NCI-H460 (cell line): Measurements from ENCODE around the gene FGF22. TPM values are rescaled to one million over a fixed set of nuclear protein-coding genes. Genes with fewer than 3 reads are reported as not detected.

ENCODE experiments used
- DNase-seq: peaks from one replicate; pipeline ENCODE4 v3.0.0-alpha.2; 2016; ENCODE audit warnings: low read depth; ENCODE audit errors: extremely low read depth
- total RNA-seq: library from RNA; depleted of rRNA; stranded (reverse); fragments of >200 nt; shearing (Covaris generic); gene quantifications from 2 replicates; pipeline ENCODE4 v1.2.3, GENCODE V29; 2014

Gene FGF22
- total RNA-seq, 1 experiment from 2014 or later = not detected

DNA sequence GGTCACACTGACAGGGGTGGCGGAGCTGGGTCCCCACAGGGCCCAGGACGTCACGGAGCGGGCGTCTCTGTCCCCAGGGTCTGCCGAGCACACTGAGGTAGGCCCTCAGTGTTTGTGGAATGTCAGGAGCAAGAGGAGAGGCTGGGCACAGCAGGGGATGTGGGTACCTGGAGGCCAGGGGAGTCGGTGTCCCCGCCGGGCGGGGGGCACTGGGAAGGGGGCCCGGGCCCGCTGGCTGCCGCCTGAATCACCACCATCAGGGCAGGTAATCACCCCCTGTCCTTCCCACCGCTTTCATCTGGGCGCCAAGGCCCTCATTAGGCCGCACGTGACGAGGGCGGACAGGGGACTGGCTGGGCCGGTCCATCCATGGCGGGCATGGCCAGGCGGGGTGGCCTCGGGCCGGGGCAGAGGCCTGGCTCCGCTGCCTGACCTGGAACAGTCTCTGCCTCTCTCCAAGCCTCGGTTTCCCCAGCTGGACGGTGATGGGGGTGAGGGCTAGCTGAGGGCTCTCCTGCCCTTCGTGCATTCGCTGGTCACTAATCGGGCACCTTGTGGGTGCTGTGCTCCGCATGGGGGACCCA lies 1.0 kb downstream of the FGF22 start:
- no peak for DNase-seq

DNA sequence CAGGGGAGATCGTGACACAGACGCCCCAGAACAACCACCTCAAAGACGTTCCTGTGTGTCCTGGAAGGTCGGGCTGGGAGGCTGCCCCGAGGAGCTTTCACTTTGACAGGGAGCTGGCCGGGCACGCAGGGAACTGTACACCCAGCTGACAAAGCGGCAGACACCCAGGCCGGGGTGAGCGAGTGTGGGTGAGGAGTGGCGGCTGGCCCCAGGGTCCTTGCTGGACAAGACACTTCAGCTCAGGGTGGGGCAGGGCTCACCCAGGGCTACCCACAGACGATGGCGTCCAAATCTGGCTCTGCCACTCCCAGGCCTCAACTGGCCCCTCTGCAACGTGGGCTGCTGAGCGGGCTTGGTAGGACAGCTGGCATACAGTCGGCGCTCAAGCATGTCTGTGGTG lies 2.0 kb downstream of the FGF22 start:
- no peak for DNase-seq

- no peak for DNase-seq
These were observed 3.4 kb downstream of the FGF22 start for GRCh38 chr19:642767-643727.

- no peak for DNase-seq
These were observed 4.1 kb downstream of the FGF22 start for GRCh38 chr19:643736-644135.

DNA sequence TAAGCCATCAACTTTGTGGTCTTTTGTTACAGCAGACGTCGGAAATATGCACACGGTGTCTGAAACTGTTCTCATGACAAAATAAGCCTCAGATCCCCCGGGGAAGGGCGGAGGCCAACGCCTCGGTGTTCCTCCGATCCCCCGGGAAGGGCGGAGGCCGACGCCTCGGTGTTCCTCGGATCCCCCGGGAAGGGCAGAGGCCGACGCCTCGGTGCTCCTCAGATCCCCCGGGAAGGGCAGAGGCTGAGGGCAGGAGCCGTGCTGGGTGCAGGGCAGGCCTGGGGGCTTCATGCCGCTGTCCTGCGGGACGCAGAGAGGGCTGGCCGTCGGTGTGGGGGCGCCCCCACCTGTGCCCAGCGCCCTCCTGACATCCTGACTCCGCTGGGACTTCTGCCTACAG lies 4.7 kb downstream of the FGF22 start:
- DNase-seq = no peak

DNA sequence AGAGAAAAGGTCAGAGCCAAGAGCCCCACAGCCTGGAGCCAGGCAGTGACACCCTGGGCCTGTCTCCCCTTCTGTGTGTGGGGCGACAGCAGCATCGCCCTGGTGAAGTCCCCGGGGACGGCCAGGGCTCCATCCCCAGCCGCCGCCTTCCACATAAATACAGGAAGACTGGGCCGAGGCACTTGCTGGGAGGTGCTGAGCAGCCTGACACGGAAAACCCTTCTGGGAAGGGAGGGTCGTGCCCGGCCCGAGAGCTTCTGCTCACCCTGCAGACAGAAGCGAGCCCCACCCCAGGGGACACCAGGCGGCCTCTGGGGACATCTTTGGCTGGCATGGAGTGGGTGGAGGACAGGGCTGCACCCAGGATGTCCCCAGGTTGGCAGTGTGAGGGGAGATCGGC lies 5.1 kb downstream of the FGF22 start:
- DNase-seq = no peak

DNA sequence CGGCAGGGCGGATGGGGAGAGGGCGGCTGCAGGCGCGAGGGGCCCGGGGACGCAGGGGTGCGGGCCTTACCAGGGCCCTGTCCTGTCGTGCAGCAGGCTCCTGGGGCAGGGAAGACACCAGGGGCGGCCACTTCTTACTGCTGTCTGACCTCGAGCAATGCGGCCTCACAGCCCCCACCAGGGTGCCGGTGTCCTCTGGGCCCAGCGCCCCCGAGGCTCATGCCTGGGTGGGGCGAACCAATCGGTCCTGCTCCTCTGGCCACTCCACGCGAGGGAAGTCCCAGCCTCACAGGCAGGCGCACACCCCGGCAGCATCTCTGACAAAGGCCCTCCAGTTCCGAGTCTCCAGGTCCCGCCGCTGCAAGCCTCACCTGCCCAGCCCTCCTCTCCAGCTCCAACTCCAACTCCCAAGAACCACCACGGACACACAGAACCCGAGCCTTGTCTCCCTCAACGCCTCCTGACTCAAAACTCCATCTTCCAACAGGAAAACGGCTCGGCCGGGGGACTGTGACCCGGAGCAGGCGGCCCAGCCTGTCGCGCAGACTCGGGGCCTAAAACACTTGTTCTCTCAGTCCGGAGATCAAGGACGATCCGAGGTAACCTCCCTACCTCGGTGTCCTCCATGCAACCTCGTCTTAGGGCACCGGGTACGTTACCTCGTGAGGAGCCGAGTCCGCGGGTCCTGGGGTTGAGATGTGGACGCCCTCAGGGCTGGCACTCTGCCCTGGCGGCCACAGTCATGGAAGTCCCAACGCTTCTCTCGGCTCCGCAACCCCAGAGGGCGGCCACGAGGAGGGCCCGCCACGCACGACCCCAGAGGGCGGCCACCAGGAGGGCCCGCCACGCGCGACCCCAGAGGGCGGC lies 6.5 kb downstream of the FGF22 start:
- DNase-seq = no peak

- no peak for DNase-seq
These were observed 7.3 kb downstream of the FGF22 start for GRCh38 chr19:646779-647565.

- no peak for DNase-seq
These were observed 8.0 kb downstream of the FGF22 start for GRCh38 chr19:647566-648284.

GRCh38 chr19:648305-648704 lies 8.6 kb downstream of the FGF22 start:
- no peak for DNase-seq

- no peak for DNase-seq
These were observed 9.5 kb downstream of the FGF22 start for GRCh38 chr19:648904-649801.

DNA sequence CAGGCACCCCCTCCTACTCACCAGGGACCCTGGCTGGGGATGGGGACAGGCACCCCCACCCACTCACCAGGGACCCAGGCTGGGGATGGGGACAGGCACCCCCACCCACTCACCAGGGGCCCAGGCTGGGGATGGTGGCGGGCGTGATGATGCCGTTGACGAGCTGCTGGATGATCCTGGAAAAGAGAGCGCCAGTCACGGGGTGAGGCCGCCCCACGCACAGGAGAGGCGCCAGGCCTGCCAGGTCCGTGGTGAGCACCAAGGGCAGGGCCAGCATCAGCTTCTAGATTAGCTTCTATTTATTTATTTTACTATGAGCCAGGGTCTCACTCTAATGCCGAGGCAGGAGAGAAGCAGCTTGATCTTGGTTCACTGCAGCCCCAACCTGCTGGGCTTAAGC lies 10.4 kb downstream of the FGF22 start:
- no peak for DNase-seq

DNA sequence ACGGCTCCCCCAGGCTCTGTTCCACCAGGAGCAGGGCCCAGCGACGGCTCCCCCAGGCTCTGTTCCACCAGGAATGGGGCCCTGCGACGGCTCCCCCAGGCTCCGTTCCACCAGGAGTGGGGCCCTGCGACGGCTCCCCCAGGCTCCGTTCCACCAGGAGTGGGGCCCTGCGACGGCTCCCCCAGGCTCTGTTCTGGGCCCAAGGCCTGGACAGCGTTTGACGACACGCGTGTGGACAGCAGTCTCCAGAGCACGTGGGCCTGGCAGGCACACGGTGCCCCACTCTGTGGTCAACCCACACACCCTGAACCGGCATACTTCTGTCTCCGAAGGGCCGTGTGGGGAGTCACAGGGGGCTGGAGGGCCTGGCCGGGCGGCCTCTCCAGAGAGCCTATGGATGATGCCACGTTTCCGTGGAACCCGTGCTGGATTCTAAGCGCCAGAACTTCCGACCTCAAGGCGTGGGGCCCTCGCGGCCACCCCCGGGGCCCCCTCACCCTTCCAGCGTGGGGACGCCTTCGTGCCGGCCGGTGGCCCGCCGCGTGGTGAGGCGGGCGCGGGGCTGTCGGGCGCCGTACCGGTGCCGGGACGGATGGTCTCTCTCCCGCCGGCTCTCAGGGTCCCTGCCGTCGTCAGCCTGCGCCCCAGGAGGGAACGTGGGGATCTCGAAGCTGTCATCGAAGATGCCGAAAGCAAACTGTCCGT lies 11.6 kb downstream of the FGF22 start:
- DNase-seq = no peak

GRCh38 chr19:651991-652390 lies 12.3 kb downstream of the FGF22 start:
- no peak for DNase-seq

GRCh38 chr19:652467-653389 lies 13.0 kb downstream of the FGF22 start:
- no peak for DNase-seq

- no peak for DNase-seq
These were observed 13.7 kb downstream of the FGF22 start for GRCh38 chr19:653425-653824.

GRCh38 chr19:655691-656090 lies 16.0 kb downstream of the FGF22 start:
- DNase-seq = no peak
